ENCODE data around the gene DDHD1.
"Not testable (repeated sequence)": the region's sequence is repeated elsewhere in the genome, so short reads cannot be mapped to it uniquely, and the experiment has no call there.

DDHD1 gene

GRCh38 chr14:53144244-53144643 is 8.9 kb downstream of the DDHD1 start:
- no peak for TF ChIP-seq EZH2phosphoT487 (conservative IDR thresholded peaks at IDR 0.05; ENCODE audit: low read length)
- no peak for TF ChIP-seq CTCF (IDR thresholded peaks at IDR 0.05; ENCODE audit: insufficient read depth, low read length, poor library complexity, severe bottlenecking)
- H2AFZ ChIP-seq (ENCODE audit: low read depth, low read length, severe bottlenecking): no peak overlapping the region
- H3K9me3 ChIP-seq (ENCODE audit: insufficient read depth, low read length): peaks cover 22% of the 10 kb centered on the region; the same call in 1 of the 2 replicates
- H3F3A ChIP-seq (ENCODE audit: insufficient read depth): peaks cover 11% of the 10 kb centered on the region
- H3K4me3 ChIP-seq (ENCODE audit: insufficient read depth, low read length, poor library complexity, severe bottlenecking): no peak overlapping the region
- no peaks in the 10 kb centered on the region for H3K9me2 ChIP-seq (replicated peaks; ENCODE audit: insufficient read depth, low read length)
- H3K27ac ChIP-seq (ENCODE audit: low read depth, low read length): no peak overlapping the region
- peaks cover 17% of the 10 kb centered on the region; the same call in 1 of the 2 replicates for H4K20me1 ChIP-seq (ENCODE audit: low read depth, low read length)
- no peaks in the 10 kb centered on the region for H3K27me3 ChIP-seq (ENCODE audit: low read length)
- H3K79me2 ChIP-seq (ENCODE audit: insufficient read depth, low read length): peaks cover 100% of the 10 kb centered on the region
- H3K36me3 ChIP-seq (ENCODE audit: low read length): peaks cover 40% of the 10 kb centered on the region
- H3K4me2 ChIP-seq (ENCODE audit: low read depth, low read length, poor library complexity, severe bottlenecking): no peak overlapping the region
- H3K9ac ChIP-seq (ENCODE audit: low read length): no peak overlapping the region

DNA sequence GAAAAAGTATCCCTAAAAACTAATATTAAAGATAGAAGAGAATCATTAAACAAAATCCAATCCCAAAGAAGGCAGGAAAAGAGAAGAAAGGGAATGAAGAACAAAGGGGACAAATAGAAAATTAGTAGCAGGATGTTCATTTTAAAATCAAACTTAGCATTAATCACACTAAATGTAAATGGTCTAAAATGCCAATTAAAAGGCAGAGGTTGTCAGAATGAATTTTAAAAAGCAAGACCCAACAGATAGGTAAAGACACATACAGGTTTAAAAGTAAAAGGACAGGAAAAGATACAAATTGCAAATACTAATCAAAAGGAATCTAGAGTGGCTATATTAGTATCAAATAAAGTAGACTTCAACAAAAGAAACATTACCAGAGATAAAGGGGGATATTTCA is 12.5 kb downstream of the DDHD1 start:
- H3K9ac ChIP-seq (ENCODE audit: low read length): no peak overlapping the region
- no peaks in the 10 kb centered on the region for H4K20me1 ChIP-seq (ENCODE audit: low read depth, low read length)
- no peaks in the 10 kb centered on the region for H3K27me3 ChIP-seq (ENCODE audit: low read length)
- TF ChIP-seq EZH2phosphoT487 (conservative IDR thresholded peaks at IDR 0.05; ENCODE audit: low read length) (no peak), CTCF (IDR thresholded peaks at IDR 0.05; ENCODE audit: insufficient read depth, low read length, poor library complexity, severe bottlenecking) (no peak)
- H3K4me3 ChIP-seq (ENCODE audit: insufficient read depth, low read length, poor library complexity, severe bottlenecking): no peak overlapping the region
- no peaks in the 10 kb centered on the region for H3F3A ChIP-seq (ENCODE audit: insufficient read depth)
- H3K27ac ChIP-seq (ENCODE audit: low read depth, low read length): no peak overlapping the region
- peaks cover 57% of the 10 kb centered on the region for H3K36me3 ChIP-seq (ENCODE audit: low read length)
- peaks cover 100% of the 10 kb centered on the region for H3K79me2 ChIP-seq (ENCODE audit: insufficient read depth, low read length)
- H2AFZ ChIP-seq (ENCODE audit: low read depth, low read length, severe bottlenecking): no peak overlapping the region
- H3K9me3 ChIP-seq (ENCODE audit: insufficient read depth, low read length): peaks cover 22% of the 10 kb centered on the region; the same call in 1 of the 2 replicates
- no peak overlapping the region for H3K4me2 ChIP-seq (ENCODE audit: low read depth, low read length, poor library complexity, severe bottlenecking)
- no peaks in the 10 kb centered on the region for H3K9me2 ChIP-seq (replicated peaks; ENCODE audit: insufficient read depth, low read length)

- H3K27ac ChIP-seq (ENCODE audit: low read depth, low read length): no peak overlapping the region
- H3F3A ChIP-seq (ENCODE audit: insufficient read depth): no peaks in the 10 kb centered on the region
- H3K9ac ChIP-seq (ENCODE audit: low read length): no peak overlapping the region
- peaks cover 100% of the 10 kb centered on the region for H3K79me2 ChIP-seq (ENCODE audit: insufficient read depth, low read length)
- H4K20me1 ChIP-seq (ENCODE audit: low read depth, low read length): no peaks in the 10 kb centered on the region
- H3K27me3 ChIP-seq (ENCODE audit: low read length): no peaks in the 10 kb centered on the region
- TF ChIP-seq EZH2phosphoT487 (conservative IDR thresholded peaks at IDR 0.05; ENCODE audit: low read length): no peak
- TF ChIP-seq CTCF (IDR thresholded peaks at IDR 0.05; ENCODE audit: insufficient read depth, low read length, poor library complexity, severe bottlenecking): no peak
- H3K36me3 ChIP-seq (ENCODE audit: low read length): peaks cover 43% of the 10 kb centered on the region
- H2AFZ ChIP-seq (ENCODE audit: low read depth, low read length, severe bottlenecking): no peak overlapping the region
- peaks cover 22% of the 10 kb centered on the region; the same call in 1 of the 2 replicates for H3K9me3 ChIP-seq (ENCODE audit: insufficient read depth, low read length)
- H3K9me2 ChIP-seq (replicated peaks; ENCODE audit: insufficient read depth, low read length): no peaks in the 10 kb centered on the region
- no peak overlapping the region for H3K4me3 ChIP-seq (ENCODE audit: insufficient read depth, low read length, poor library complexity, severe bottlenecking)
- H3K4me2 ChIP-seq (ENCODE audit: low read depth, low read length, poor library complexity, severe bottlenecking): no peak overlapping the region
Observed at GRCh38 chr14:53137568-53138203, 15.4 kb downstream of the DDHD1 start.

DNA sequence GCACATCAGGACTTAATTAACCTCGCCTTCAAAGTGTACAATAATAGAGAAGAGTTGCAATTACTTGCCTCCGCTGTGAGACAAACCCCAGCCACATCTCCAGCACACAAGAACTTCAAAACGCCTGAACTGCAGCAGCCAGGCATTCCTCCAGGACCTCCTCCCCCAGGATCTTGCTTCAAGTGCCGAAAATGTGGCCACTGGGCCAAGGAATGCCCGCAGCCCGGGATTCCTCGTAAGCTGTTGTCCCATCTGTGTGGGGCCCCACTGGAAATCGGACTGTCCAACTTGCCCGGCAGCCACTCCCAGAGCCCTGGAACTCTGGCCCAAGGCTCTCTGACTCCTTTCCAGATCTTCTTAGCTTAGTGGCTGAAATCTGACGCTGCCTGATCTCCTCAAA is 22.6 kb downstream of the DDHD1 start:
- H3K9ac ChIP-seq (ENCODE audit: low read length); H4K20me1 ChIP-seq (ENCODE audit: low read depth, low read length); H2AFZ ChIP-seq (ENCODE audit: low read depth, low read length, severe bottlenecking); H3K27ac ChIP-seq (ENCODE audit: low read depth, low read length); H3K27me3 ChIP-seq (ENCODE audit: low read length); H3K36me3 ChIP-seq (ENCODE audit: low read length); H3K4me2 ChIP-seq (ENCODE audit: low read depth, low read length, poor library complexity, severe bottlenecking); H3K9me3 ChIP-seq (ENCODE audit: insufficient read depth, low read length); H3K9me2 ChIP-seq (replicated peaks; ENCODE audit: insufficient read depth, low read length); H3K4me3 ChIP-seq (ENCODE audit: insufficient read depth, low read length, poor library complexity, severe bottlenecking): not testable (repeated sequence)
- peaks cover 19% of the 10 kb centered on the region; the same call in 1 of the 2 replicates for H3F3A ChIP-seq (ENCODE audit: insufficient read depth)
- peaks cover 100% of the 10 kb centered on the region for H3K79me2 ChIP-seq (ENCODE audit: insufficient read depth, low read length)
